Glomerular visceral epithelial cell (primary cell): ENCODE data around the gene PIAS4.
A peak's percentile ranks its signal among the peaks of the same experiment; 100 is the strongest.
"Not testable (repeated sequence)": the region's sequence is repeated elsewhere in the genome, so short reads cannot be mapped to it uniquely, and the experiment has no call there.

Experiments
- DNase-seq: peaks from one replicate; pipeline ENCODE4 v3.0.0-alpha.2; 2016; ENCODE audit errors: extremely low spot score

PIAS4 gene

GRCh38 chr19:4007021-4007835 lies at the start of gene PIAS4:
PIAS4 (plus strand) TSS chr19:4007736; CDS start chr19:4007761, 25 bp downstream.
- peak; percentile 98 for DNase-seq

GRCh38 chr19:3958836-3959765 lies 48.4 kb upstream of the PIAS4 start:
- DNase-seq, result no peak

- no peak for DNase-seq
Measured at GRCh38 chr19:3959766-3960131, 47.8 kb upstream of the PIAS4 start.

GRCh38 chr19:3961007-3961406 lies 46.5 kb upstream of the PIAS4 start:
- DNase-seq, result no peak

- no peak for DNase-seq
Measured at GRCh38 chr19:3963458-3964255, 43.9 kb upstream of the PIAS4 start.

- DNase-seq, result no peak
Measured at GRCh38 chr19:3964256-3965194, 43.0 kb upstream of the PIAS4 start.

GRCh38 chr19:3966051-3967017 lies 41.2 kb upstream of the PIAS4 start:
- no peak for DNase-seq

- not testable (repeated sequence) for DNase-seq
Measured at GRCh38 chr19:3967983-3968382, 39.6 kb upstream of the PIAS4 start.

- DNase-seq, result peak; percentile 99
Measured at GRCh38 chr19:3968556-3969434, 38.7 kb upstream of the PIAS4 start.

GRCh38 chr19:3969435-3970312 lies 37.9 kb upstream of the PIAS4 start:
- peak; percentile 90 for DNase-seq

GRCh38 chr19:3970313-3970807 lies 37.2 kb upstream of the PIAS4 start:
- DNase-seq, result no peak

- peak; percentile 99 for DNase-seq
Measured at GRCh38 chr19:3970808-3971598, 36.5 kb upstream of the PIAS4 start, which contains the start of gene DAPK3. DAPK3 (minus strand) TSS chr19:3971099; CDS start chr19:3969735, 1,364 bp downstream.

- DNase-seq, result no peak
Measured at GRCh38 chr19:3975144-3975543, 32.4 kb upstream of the PIAS4 start.

GRCh38 chr19:3975637-3976087 lies 31.9 kb upstream of the PIAS4 start:
- DNase-seq, result no peak

GRCh38 chr19:3976495-3977241 lies 30.9 kb upstream of the PIAS4 start:
- DNase-seq, result no peak
